ENCODE results near the gene SLC51B. TPM values are rescaled to one million over a fixed set of nuclear protein-coding genes. Genes with fewer than 3 reads are reported as not detected.
A peak's percentile ranks its signal among the peaks of the same experiment; 100 is the strongest.

SLC51B gene
- total and polyA plus RNA-seq, 10 of the 15 experiments (the other 5 are each of a cell fraction or from before 2014, with no cell fraction given) = 0.05 to 0.17 (median 0.13) TPM; not detected in 7

- TF ChIP-seq PKNOX1 (IDR thresholded peaks at IDR 0.05) = no peak
Observed at GRCh38 chr15:65006876-65007275, 38.3 kb upstream of the SLC51B start (continued).

- in situ Hi-C loops (cut with MboI) (no loop called here), intact Hi-C loops (cut with micrococcal nuclease; ENCODE audit: unreplicated experiment) (no loop called here)
- WGBS (ENCODE audit: insufficient coverage, insufficient replicate concordance, low lambda C conversion rate, missing lambda C conversion rate) = 67% methylated on average over 2 of the region's 2 CpGs
- ATAC-seq (peak; percentile 56; the same call in 2 of the 3 replicates), DNase-seq (ENCODE audit: low read depth, low spot score) (no peak), FAIRE-seq (no peak)
- CTCF ChIA-PET = interaction anchor here (0.7 to 2.4 kb wide), 25 partner anchors 9 to 281 kb away, joined by 3 to 16 read pairs (median 4); no protein-coding TSS in a partner anchor
- Histone ChIP-seq H3K36me3 (ENCODE audit: control insufficient read depth in 2 of 2, insufficient read depth in 2 of 2, low read length in 1 of 2) (peaks cover 0 to 10% of the 10 kb centered on the region in 2 experiments; a peak in 3 of 4 replicates), H2AFZ (ENCODE audit: control insufficient read depth, low read depth, low read length) (no peak overlapping the region), H3K27me3 (replicated peaks in 1 of 2; ENCODE audit: control insufficient read depth in 2 of 2, insufficient read depth in 2 of 2, low read length in 1 of 2) (no peaks in the 10 kb centered on the region), H3K79me2 (ENCODE audit: control insufficient read depth, insufficient read depth, low read length) (no peaks in the 10 kb centered on the region), H3K4me1 (ENCODE audit: control insufficient read depth, insufficient read depth, low read length) (no peaks in the 10 kb centered on the region), H3K4me2 (ENCODE audit: control insufficient read depth, insufficient read depth) (no peak overlapping the region), H3K4me3 (no peak overlapping the region), H3K27ac (ENCODE audit: control insufficient read depth, insufficient read depth) (no peak overlapping the region), H3K9ac (ENCODE audit: control insufficient read depth, insufficient read depth, low read length) (no peak overlapping the region), H4K20me1 (ENCODE audit: control insufficient read depth, insufficient read depth) (no peaks in the 10 kb centered on the region), H3K9me3 (replicated peaks; ENCODE audit: control insufficient read depth, insufficient read depth, low read length) (peaks cover 1% of the 10 kb centered on the region; the same call in 2 of the 3 replicates)
- TF ChIP-seq SREBF1 (IDR thresholded peaks at IDR 0.05; ENCODE audit: low read length) (no peak), CTCF (IDR thresholded peaks at IDR 0.05 in 2 of 3, conservative IDR thresholded peaks at IDR 0.05 in 1 of 3; ENCODE audit: control insufficient read depth in 2 of 3, extremely low read depth in 1 of 3, insufficient read depth in 1 of 3, low read depth in 3 of 3, low read length in 3 of 3) (peak in 2 of 3 experiments; percentile 23 to 46; a peak in 3 of 6 replicates), ZZZ3 (IDR thresholded peaks at IDR 0.05; ENCODE audit: control insufficient read depth, insufficient read length, low read depth) (no peak), SMC3 (IDR thresholded peaks at IDR 0.05; ENCODE audit: borderline replicate concordance, low read length) (peak; percentile 36; the same call in 1 of the 2 replicates), RAD21 (IDR thresholded peaks at IDR 0.05; ENCODE audit: insufficient read depth, low read depth, low read length) (peak; percentile 50), ZBTB4 (CRISPR knock-in tag; IDR thresholded peaks at IDR 0.05) (no peak), BCLAF1 (IDR thresholded peaks at IDR 0.05) (no peak), PBX3 (IDR thresholded peaks at IDR 0.05; ENCODE audit: insufficient replicate concordance, low read depth, low read length) (no peak)
- no TSS peak for BruUV-seq (replicated peaks)
- SMC1A ChIA-PET (ENCODE audit: uncharacterized antibody, unreplicated experiment) = interaction anchor here (0.7 to 3.9 kb wide), 20 partner anchors 9 to 281 kb away, joined by 3 to 19 read pairs (median 4); no protein-coding TSS in a partner anchor
- RAD21 ChIA-PET (ENCODE audit: unreplicated experiment) = interaction anchor here (0.7 to 2.2 kb wide), 16 partner anchors 12 to 281 kb away, joined by 3 to 10 read pairs (median 4); partner anchors contain the start of gene SPG21
- POLR2A ChIA-PET = interaction anchor here (0.6 kb wide), 3 partner anchors 13 to 817 kb away, joined by 3 to 8 read pairs (median 3); no protein-coding TSS in a partner anchor
Observed at GRCh38 chr15:65008983-65009382, 36.2 kb upstream of the SLC51B start.
